ENCODE measurements around the gene MRPS9. TPM values are rescaled to one million over a fixed set of nuclear protein-coding genes. Genes with fewer than 3 reads are reported as not detected.

The MRPS9 gene
- total and polyA plus RNA-seq, 2 experiments from 2014 or later: 64.7 to 78.9 TPM

DNA sequence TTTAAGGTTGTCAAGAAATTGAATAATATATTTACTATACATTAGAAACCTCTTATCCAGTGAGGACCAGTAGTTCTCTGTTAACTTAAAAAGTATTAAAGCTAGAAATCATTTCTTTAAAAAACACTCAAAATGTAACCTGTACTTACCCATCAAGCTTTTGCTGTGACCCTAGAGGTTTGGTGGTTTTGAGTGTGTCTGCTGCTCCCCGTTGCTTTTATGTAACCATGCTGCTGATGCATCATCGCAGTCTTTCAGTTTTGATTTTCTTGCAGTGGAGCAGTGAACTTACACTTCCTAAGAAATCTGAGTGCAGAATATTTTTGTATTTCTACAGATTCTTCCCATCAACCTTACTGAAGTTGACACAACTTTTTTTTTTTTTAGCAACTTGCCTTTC is 34.2 kb downstream of the MRPS9 start:
- H4K20me1 ChIP-seq (replicated peaks; ENCODE audit: insufficient read depth): 0 out of 2 replicates have a peak, but pooled peaks cover 5% of the 10 kb centered on the region
- H3K9me2 ChIP-seq (ENCODE audit: insufficient read depth): no peaks in the 10 kb centered on the region
- no peak for DNase-seq (ENCODE audit: low spot score)
- TF ChIP-seq, protein P1, sequence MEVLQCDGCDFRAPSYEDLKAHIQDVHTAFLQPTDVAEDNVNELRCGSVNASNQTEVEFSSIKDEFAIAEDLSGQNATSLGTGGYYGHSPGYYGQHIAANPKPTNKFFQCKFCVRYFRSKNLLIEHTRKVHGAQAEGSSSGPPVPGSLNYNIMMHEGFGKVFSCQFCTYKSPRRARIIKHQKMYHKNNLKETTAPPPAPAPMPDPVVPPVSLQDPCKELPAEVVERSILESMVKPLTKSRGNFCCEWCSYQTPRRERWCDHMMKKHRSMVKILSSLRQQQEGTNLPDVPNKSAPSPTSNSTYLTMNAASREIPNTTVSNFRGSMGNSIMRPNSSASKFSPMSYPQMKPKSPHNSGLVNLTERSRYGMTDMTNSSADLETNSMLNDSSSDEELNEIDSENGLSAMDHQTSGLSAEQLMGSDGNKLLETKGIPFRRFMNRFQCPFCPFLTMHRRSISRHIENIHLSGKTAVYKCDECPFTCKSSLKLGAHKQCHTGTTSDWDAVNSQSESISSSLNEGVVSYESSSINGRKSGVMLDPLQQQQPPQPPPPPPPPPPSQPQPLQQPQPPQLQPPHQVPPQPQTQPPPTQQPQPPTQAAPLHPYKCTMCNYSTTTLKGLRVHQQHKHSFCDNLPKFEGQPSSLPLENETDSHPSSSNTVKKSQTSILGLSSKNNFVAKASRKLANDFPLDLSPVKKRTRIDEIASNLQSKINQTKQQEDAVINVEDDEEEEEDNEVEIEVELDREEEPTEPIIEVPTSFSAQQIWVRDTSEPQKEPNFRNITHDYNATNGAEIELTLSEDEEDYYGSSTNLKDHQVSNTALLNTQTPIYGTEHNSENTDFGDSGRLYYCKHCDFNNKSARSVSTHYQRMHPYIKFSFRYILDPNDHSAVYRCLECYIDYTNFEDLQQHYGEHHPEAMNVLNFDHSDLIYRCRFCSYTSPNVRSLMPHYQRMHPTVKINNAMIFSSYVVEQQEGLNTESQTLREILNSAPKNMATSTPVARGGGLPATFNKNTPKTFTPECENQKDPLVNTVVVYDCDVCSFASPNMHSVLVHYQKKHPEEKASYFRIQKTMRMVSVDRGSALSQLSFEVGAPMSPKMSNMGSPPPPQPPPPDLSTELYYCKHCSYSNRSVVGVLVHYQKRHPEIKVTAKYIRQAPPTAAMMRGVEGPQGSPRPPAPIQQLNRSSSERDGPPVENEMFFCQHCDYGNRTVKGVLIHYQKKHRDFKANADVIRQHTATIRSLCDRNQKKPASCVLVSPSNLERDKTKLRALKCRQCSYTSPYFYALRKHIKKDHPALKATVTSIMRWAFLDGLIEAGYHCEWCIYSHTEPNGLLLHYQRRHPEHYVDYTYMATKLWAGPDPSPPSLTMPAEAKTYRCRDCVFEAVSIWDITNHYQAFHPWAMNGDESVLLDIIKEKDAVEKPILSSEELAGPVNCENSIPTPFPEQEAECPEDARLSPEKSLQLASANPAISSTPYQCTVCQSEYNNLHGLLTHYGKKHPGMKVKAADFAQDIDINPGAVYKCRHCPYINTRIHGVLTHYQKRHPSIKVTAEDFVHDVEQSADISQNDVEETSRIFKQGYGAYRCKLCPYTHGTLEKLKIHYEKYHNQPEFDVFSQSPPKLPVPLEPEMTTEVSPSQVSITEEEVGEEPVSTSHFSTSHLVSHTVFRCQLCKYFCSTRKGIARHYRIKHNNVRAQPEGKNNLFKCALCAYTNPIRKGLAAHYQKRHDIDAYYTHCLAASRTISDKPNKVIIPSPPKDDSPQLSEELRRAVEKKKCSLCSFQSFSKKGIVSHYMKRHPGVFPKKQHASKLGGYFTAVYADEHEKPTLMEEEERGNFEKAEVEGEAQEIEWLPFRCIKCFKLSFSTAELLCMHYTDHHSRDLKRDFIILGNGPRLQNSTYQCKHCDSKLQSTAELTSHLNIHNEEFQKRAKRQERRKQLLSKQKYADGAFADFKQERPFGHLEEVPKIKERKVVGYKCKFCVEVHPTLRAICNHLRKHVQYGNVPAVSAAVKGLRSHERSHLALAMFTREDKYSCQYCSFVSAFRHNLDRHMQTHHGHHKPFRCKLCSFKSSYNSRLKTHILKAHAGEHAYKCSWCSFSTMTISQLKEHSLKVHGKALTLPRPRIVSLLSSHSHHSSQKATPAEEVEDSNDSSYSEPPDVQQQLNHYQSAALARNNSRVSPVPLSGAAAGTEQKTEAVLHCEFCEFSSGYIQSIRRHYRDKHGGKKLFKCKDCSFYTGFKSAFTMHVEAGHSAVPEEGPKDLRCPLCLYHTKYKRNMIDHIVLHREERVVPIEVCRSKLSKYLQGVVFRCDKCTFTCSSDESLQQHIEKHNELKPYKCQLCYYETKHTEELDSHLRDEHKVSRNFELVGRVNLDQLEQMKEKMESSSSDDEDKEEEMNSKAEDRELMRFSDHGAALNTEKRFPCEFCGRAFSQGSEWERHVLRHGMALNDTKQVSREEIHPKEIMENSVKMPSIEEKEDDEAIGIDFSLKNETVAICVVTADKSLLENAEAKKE (CRISPR knock-in tag; IDR thresholded peaks at IDR 0.05): no peak
- TF ChIP-seq CTCF (conservative IDR thresholded peaks at IDR 0.05; ENCODE audit: low read depth in 2 of 2) (no peak), ZNF331 (CRISPR knock-in tag; IDR thresholded peaks at IDR 0.05; ENCODE audit: low read depth) (no peak), POLR2AphosphoS5 (IDR thresholded peaks at IDR 0.05; ENCODE audit: low read depth) (no peak), EZH2phosphoT487 (IDR thresholded peaks at IDR 0.05; ENCODE audit: unreplicated experiment) (no peak), CREB1 (CRISPR knock-in tag; IDR thresholded peaks at IDR 0.05; ENCODE audit: low read depth) (no peak), EZH2 (IDR thresholded peaks at IDR 0.05; ENCODE audit: low read depth, unreplicated experiment) (no peak), NANOG (IDR thresholded peaks at IDR 0.05; ENCODE audit: borderline replicate concordance) (no peak), ETS1 (IDR thresholded peaks at IDR 0.05) (no peak), ZNF114 (CRISPR knock-in tag; IDR thresholded peaks at IDR 0.05) (no peak), STAT1 (IDR thresholded peaks at IDR 0.05; ENCODE audit: unreplicated experiment) (no peak), JUNB (IDR thresholded peaks at IDR 0.05; ENCODE audit: unreplicated experiment) (no peak)
- TF ChIP-seq, protein P2, sequence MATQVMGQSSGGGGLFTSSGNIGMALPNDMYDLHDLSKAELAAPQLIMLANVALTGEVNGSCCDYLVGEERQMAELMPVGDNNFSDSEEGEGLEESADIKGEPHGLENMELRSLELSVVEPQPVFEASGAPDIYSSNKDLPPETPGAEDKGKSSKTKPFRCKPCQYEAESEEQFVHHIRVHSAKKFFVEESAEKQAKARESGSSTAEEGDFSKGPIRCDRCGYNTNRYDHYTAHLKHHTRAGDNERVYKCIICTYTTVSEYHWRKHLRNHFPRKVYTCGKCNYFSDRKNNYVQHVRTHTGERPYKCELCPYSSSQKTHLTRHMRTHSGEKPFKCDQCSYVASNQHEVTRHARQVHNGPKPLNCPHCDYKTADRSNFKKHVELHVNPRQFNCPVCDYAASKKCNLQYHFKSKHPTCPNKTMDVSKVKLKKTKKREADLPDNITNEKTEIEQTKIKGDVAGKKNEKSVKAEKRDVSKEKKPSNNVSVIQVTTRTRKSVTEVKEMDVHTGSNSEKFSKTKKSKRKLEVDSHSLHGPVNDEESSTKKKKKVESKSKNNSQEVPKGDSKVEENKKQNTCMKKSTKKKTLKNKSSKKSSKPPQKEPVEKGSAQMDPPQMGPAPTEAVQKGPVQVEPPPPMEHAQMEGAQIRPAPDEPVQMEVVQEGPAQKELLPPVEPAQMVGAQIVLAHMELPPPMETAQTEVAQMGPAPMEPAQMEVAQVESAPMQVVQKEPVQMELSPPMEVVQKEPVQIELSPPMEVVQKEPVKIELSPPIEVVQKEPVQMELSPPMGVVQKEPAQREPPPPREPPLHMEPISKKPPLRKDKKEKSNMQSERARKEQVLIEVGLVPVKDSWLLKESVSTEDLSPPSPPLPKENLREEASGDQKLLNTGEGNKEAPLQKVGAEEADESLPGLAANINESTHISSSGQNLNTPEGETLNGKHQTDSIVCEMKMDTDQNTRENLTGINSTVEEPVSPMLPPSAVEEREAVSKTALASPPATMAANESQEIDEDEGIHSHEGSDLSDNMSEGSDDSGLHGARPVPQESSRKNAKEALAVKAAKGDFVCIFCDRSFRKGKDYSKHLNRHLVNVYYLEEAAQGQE (IDR thresholded peaks at IDR 0.05; ENCODE audit: unreplicated experiment): no peak
- H3K4me1 ChIP-seq (ENCODE audit: insufficient read depth): peaks cover 31% of the 10 kb centered on the region
- no peak overlapping the region for H3K4me3 Mint-ChIP-seq
- no peaks in the 10 kb centered on the region for H3K36me3 ChIP-seq (ENCODE audit: insufficient read depth)
- no peaks in the 10 kb centered on the region for H3F3A ChIP-seq (replicated peaks; ENCODE audit: low read depth)
- H3K4me1 Mint-ChIP-seq: peaks cover 33% of the 10 kb centered on the region
- peaks cover 37% of the 10 kb centered on the region for H3K79me2 ChIP-seq (replicated peaks; ENCODE audit: insufficient read depth)
- no peak for ATAC-seq
- no peaks in the 10 kb centered on the region for H3K27me3 ChIP-seq (ENCODE audit: insufficient read depth)
- no peaks in the 10 kb centered on the region for H3K9me3 Mint-ChIP-seq
- H3K36me3 Mint-ChIP-seq (ENCODE audit: low read depth): peaks cover 4% of the 10 kb centered on the region; the same call in 2 of the 3 replicates
- no peak overlapping the region for H3K27ac ChIP-seq (ENCODE audit: low read depth)
- no peak overlapping the region for H2AFZ ChIP-seq
- no peak overlapping the region for H3K4me2 ChIP-seq
- H3K27me3 Mint-ChIP-seq (ENCODE audit: insufficient read depth, low read depth, poor library complexity): peaks cover 1% of the 10 kb centered on the region
- H3K27ac Mint-ChIP-seq: no peak overlapping the region
- H3K4me3 ChIP-seq: no peak overlapping the region

Measured in GM23338 (cell line).